K562 (cell line): ENCODE data around the gene SYNRG. TPM values are rescaled to one million over a fixed set of nuclear protein-coding genes. Genes with fewer than 3 reads are reported as not detected.
A peak's percentile ranks its signal among the peaks of the same experiment; 100 is the strongest.

Source experiments
- EHMT2 ChIP-seq: fragments of 450-650 bp; IDR thresholded peaks from 2 replicates; pipeline ENCODE4 v1.6.1; 2018; ENCODE audit warnings: antibody characterized with exemption
- HIVEP1 ChIP-seq: fragments of 250-450 bp; sonication (Bioruptor Pico); IDR thresholded peaks from 2 replicates; pipeline ENCODE4 v1.4.0; 2020; ENCODE audit warnings: mild to moderate bottlenecking
- HLTF ChIP-seq: fragments of 450-650 bp; IDR thresholded peaks from 2 replicates; pipeline ENCODE4 v1.6.1; 2016
- KAT2B ChIP-seq: IDR thresholded peaks from one replicate; pipeline ENCODE4 v1.6.1; 2012; ENCODE audit warnings: low read depth, mild to moderate bottlenecking, control low read depth, inconsistent platforms, low read length, moderate library complexity
- KLF1 ChIP-seq: fragments of 450-650 bp; IDR thresholded peaks from 2 replicates; pipeline ENCODE4 v1.6.1; 2016; ENCODE audit warnings: missing genetic modification characterization, missing compliant biosample characterization
- ZBTB17 ChIP-seq: fragments of 450-650 bp; formaldehyde crosslinking; IDR thresholded peaks from 2 replicates; pipeline ENCODE4 v1.4.0; 2020; ENCODE audit warnings: mild to moderate bottlenecking
- ZNF551 ChIP-seq: fragments of 250-450 bp; sonication (Bioruptor Pico); IDR thresholded peaks from 2 replicates; pipeline ENCODE4 v1.5.0; 2021; ENCODE audit warnings: mild to moderate bottlenecking, moderate library complexity
- polyA plus RNA-seq, 8 experiments: library from polyadenylated mRNA; depleted of rRNA in 4 of 8; stranded (reverse) in 5 of 8; unstranded in 3 of 8; fragments of >200 nt; fragmentation: Nextera tagmentation in 2 of 8; fragmentation: Illumina TruSeq in 1 of 8; extraction: Ambion mirVana in 2 of 8; extraction: Trizol in 1 of 8; gene quantifications; 2 replicates each; pipeline versions ENCODE4 v1.2.1 to v1.2.3, GENCODE V29; 2011 to 2014; ENCODE audit warnings: inconsistent platforms in 1 of 8, missing spikeins in 1 of 8
- total RNA-seq, 7 experiments: library from RNA; depleted of rRNA in 6 of 7; stranded (reverse); fragments of >200 nt in 6 of 7; fragmentation: Illumina TruSeq in 2 of 7; extraction: Trizol in 2 of 7; gene quantifications; 2 replicates each; pipeline versions ENCODE4 v1.2.1 to v1.2.3, GENCODE V29; 2011 to 2021; ENCODE audit warnings: low replicate concordance in 1 of 7
- TF ChIP-seq, protein P1 (sequence below): fragments of 450-650 bp; formaldehyde crosslinking; conservative IDR thresholded peaks from 2 replicates; pipeline ENCODE4 v1.4.0; 2022; ENCODE audit warnings: mild to moderate bottlenecking, missing genetic modification characterization
- TF ChIP-seq, protein P2 (sequence below), 2 experiments: fragments of 450-650 bp in 1 of 2; sonication (generic) in 1 of 2; formaldehyde crosslinking in 1 of 2; IDR thresholded peaks; 2 replicates each; pipeline versions ENCODE4 v1.7.1 to v1.9.0; 2016 to 2022; ENCODE audit warnings: inconsistent platforms in 1 of 2, mild to moderate bottlenecking in 1 of 2, missing genetic modification reagents in 1 of 2
- TF ChIP-seq, protein P3 (sequence below): fragments of 250-450 bp; sonication (Bioruptor Pico); IDR thresholded peaks from 2 replicates; pipeline ENCODE4 v1.4.0; 2020; ENCODE audit warnings: mild to moderate bottlenecking, moderate library complexity
- TF ChIP-seq, protein P4 (sequence below), 2 experiments: fragments of 450-650 bp; IDR thresholded peaks; 2 replicates each; pipeline ENCODE4 v1.6.1; 2018; ENCODE audit warnings: mild to moderate bottlenecking in 2 of 2, low read depth in 1 of 2; ENCODE audit not compliant: partially characterized antibody in 2 of 2

The SYNRG gene
- total and polyA plus RNA-seq, 9 of the 15 experiments (the other 6 are each of a cell fraction or from before 2014, with no cell fraction given) = 2.9 to 28.2 (median 15.1) TPM

DNA sequence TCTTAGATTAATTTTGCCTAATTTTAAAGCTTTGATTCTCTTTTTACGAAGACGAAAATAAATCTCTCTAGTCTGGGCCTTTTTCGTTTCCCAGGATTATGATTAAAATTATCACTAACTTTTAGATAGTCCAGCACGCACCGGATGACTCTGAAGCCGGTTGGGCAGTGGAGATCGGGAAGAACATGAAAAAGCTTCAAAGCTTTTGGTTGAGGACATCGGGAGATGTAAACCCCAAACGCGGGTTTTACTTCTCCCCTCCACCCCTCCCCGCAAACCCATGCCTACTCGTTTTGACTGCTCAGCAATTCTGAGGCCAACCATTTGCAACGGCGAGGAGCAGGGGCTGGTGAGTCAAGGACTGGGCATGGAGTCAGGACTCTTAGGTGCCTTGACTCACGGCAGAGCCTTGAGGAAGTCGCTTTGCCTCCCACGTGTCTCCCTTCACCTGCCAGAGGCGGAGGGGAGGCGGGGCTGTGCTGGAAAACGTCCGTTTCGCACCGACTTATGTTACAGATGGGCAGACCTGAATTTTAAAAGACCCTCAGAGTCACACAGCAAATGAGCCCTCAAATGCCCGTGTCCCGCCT is 120.5 kb downstream of the SYNRG start (continued):
- TF ChIP-seq, protein P1, sequence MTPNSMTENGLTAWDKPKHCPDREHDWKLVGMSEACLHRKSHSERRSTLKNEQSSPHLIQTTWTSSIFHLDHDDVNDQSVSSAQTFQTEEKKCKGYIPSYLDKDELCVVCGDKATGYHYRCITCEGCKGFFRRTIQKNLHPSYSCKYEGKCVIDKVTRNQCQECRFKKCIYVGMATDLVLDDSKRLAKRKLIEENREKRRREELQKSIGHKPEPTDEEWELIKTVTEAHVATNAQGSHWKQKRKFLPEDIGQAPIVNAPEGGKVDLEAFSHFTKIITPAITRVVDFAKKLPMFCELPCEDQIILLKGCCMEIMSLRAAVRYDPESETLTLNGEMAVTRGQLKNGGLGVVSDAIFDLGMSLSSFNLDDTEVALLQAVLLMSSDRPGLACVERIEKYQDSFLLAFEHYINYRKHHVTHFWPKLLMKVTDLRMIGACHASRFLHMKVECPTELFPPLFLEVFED (CRISPR knock-in tag) = no peak
- peak; percentile 23; the same call in 1 of the 2 replicates for TF ChIP-seq EHMT2
- no peak for TF ChIP-seq HIVEP1 (CRISPR knock-in tag)
- TF ChIP-seq, protein P2, sequence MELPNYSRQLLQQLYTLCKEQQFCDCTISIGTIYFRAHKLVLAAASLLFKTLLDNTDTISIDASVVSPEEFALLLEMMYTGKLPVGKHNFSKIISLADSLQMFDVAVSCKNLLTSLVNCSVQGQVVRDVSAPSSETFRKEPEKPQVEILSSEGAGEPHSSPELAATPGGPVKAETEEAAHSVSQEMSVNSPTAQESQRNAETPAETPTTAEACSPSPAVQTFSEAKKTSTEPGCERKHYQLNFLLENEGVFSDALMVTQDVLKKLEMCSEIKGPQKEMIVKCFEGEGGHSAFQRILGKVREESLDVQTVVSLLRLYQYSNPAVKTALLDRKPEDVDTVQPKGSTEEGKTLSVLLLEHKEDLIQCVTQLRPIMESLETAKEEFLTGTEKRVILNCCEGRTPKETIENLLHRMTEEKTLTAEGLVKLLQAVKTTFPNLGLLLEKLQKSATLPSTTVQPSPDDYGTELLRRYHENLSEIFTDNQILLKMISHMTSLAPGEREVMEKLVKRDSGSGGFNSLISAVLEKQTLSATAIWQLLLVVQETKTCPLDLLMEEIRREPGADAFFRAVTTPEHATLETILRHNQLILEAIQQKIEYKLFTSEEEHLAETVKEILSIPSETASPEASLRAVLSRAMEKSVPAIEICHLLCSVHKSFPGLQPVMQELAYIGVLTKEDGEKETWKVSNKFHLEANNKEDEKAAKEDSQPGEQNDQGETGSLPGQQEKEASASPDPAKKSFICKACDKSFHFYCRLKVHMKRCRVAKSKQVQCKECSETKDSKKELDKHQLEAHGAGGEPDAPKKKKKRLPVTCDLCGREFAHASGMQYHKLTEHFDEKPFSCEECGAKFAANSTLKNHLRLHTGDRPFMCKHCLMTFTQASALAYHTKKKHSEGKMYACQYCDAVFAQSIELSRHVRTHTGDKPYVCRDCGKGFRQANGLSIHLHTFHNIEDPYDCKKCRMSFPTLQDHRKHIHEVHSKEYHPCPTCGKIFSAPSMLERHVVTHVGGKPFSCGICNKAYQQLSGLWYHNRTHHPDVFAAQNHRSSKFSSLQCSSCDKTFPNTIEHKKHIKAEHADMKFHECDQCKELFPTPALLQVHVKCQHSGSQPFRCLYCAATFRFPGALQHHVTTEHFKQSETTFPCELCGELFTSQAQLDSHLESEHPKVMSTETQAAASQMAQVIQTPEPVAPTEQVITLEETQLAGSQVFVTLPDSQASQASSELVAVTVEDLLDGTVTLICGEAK (IDR thresholded peaks at IDR 0.05) = no peak
- TF ChIP-seq, protein P2 (CRISPR knock-in tag; IDR thresholded peaks at IDR 0.05) = no peak
- TF ChIP-seq, protein P3, sequence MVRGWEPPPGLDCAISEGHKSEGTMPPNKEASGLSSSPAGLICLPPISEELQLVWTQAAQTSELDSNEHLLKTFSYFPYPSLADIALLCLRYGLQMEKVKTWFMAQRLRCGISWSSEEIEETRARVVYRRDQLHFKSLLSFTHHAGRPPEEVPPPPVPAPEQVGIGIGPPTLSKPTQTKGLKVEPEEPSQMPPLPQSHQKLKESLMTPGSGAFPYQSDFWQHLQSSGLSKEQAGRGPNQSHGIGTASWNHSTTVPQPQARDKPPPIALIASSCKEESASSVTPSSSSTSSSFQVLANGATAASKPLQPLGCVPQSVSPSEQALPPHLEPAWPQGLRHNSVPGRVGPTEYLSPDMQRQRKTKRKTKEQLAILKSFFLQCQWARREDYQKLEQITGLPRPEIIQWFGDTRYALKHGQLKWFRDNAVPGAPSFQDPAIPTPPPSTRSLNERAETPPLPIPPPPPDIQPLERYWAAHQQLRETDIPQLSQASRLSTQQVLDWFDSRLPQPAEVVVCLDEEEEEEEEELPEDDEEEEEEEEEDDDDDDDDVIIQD = no peak
- TF ChIP-seq HLTF = no peak
- TF ChIP-seq, protein P4, sequence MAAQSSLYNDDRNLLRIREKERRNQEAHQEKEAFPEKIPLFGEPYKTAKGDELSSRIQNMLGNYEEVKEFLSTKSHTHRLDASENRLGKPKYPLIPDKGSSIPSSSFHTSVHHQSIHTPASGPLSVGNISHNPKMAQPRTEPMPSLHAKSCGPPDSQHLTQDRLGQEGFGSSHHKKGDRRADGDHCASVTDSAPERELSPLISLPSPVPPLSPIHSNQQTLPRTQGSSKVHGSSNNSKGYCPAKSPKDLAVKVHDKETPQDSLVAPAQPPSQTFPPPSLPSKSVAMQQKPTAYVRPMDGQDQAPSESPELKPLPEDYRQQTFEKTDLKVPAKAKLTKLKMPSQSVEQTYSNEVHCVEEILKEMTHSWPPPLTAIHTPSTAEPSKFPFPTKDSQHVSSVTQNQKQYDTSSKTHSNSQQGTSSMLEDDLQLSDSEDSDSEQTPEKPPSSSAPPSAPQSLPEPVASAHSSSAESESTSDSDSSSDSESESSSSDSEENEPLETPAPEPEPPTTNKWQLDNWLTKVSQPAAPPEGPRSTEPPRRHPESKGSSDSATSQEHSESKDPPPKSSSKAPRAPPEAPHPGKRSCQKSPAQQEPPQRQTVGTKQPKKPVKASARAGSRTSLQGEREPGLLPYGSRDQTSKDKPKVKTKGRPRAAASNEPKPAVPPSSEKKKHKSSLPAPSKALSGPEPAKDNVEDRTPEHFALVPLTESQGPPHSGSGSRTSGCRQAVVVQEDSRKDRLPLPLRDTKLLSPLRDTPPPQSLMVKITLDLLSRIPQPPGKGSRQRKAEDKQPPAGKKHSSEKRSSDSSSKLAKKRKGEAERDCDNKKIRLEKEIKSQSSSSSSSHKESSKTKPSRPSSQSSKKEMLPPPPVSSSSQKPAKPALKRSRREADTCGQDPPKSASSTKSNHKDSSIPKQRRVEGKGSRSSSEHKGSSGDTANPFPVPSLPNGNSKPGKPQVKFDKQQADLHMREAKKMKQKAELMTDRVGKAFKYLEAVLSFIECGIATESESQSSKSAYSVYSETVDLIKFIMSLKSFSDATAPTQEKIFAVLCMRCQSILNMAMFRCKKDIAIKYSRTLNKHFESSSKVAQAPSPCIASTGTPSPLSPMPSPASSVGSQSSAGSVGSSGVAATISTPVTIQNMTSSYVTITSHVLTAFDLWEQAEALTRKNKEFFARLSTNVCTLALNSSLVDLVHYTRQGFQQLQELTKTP (IDR thresholded peaks at IDR 0.05; ENCODE audit: low read depth in 1 of 2, partially characterized antibody in 2 of 2) = no peak
- TF ChIP-seq KLF1 = no peak
- TF ChIP-seq KAT2B = no peak
- TF ChIP-seq ZBTB17 = no peak
- no peak for TF ChIP-seq ZNF551 (CRISPR knock-in tag)
